OCI-LY3 (cell line): Measurements from ENCODE around the gene BLMH.

Source experiments
- EZH2phosphoT487 ChIP-seq: fragments of 200-600 bp; shearing (Covaris generic); IDR thresholded peaks from 2 replicates; pipeline ENCODE4 v1.6.1; 2018; ENCODE audit warnings: antibody characterized with exemption, mixed run types, low read depth
- TF ChIP-seq, protein P1 (sequence below): fragments of 200-600, 300-600 bp; sonication (generic); IDR thresholded peaks from 2 replicates; pipeline ENCODE4 v1.5.1; 2014; ENCODE audit warnings: antibody characterized with exemption, low read length, low read depth

DNA sequence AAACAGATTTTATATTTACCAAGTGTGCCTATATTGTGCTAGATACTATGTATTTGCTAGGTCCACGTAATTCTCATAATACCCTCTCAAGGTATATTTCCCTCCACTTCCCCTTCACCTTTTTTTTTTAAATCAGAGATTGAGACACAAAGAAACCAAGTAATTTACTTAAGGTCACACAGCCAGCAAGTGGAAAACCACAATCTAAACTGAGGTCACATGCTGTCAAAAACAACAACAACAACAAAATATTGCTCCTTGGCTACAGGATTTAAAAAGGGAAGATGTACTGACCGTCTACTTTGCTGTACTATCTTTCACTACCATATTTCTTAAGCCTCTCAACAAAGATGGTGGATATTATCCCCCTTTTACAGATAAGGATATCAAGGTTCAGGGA, 15.8 kb downstream of the BLMH start:
- TF ChIP-seq, protein P1, sequence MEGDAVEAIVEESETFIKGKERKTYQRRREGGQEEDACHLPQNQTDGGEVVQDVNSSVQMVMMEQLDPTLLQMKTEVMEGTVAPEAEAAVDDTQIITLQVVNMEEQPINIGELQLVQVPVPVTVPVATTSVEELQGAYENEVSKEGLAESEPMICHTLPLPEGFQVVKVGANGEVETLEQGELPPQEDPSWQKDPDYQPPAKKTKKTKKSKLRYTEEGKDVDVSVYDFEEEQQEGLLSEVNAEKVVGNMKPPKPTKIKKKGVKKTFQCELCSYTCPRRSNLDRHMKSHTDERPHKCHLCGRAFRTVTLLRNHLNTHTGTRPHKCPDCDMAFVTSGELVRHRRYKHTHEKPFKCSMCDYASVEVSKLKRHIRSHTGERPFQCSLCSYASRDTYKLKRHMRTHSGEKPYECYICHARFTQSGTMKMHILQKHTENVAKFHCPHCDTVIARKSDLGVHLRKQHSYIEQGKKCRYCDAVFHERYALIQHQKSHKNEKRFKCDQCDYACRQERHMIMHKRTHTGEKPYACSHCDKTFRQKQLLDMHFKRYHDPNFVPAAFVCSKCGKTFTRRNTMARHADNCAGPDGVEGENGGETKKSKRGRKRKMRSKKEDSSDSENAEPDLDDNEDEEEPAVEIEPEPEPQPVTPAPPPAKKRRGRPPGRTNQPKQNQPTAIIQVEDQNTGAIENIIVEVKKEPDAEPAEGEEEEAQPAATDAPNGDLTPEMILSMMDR: no peak
- no peak for TF ChIP-seq EZH2phosphoT487
